H9 (cell line): Measurements from ENCODE around the gene POLH. TPM values are rescaled to one million over a fixed set of nuclear protein-coding genes. Genes with fewer than 3 reads are reported as not detected.

Source experiments
- DNase-seq: peaks from one replicate; pipeline ENCODE4 v3.0.0-alpha.2; 2017
- H2AFZ ChIP-seq: one replicate; pipeline ENCODE4 v1.6.1; 2013; ENCODE audit warnings: mild to moderate bottlenecking, low read length, control low read depth, moderate library complexity
- H2AK5ac ChIP-seq: 2 replicates; pipeline ENCODE4 v1.6.1; 2013; ENCODE audit warnings: low read length, control low read depth, mixed read lengths; ENCODE audit not compliant: insufficient read length
- H2BK120ac ChIP-seq: one replicate; pipeline ENCODE4 v1.6.1; 2013; ENCODE audit warnings: low read depth, mild to moderate bottlenecking, low read length, control low read depth, inconsistent platforms; ENCODE audit not compliant: poor library complexity, severe bottlenecking
- H2BK12ac ChIP-seq: 2 replicates; pipeline ENCODE4 v1.6.1; 2013; ENCODE audit warnings: low read length, control low read depth, mixed read lengths, low read depth; ENCODE audit not compliant: insufficient read length
- H2BK15ac ChIP-seq: 2 replicates; pipeline ENCODE4 v1.6.1; 2013; ENCODE audit warnings: low read depth, low read length, control low read depth
- H2BK20ac ChIP-seq: one replicate; pipeline ENCODE4 v1.6.1; 2013; ENCODE audit warnings: low read depth, mild to moderate bottlenecking, low read length, control low read depth, inconsistent platforms; ENCODE audit not compliant: poor library complexity, severe bottlenecking
- H2BK5ac ChIP-seq: 2 replicates; pipeline ENCODE4 v1.6.1; 2013; ENCODE audit warnings: low read length, control low read depth, mixed read lengths; ENCODE audit not compliant: insufficient read length
- H3K14ac ChIP-seq: 2 replicates; pipeline ENCODE4 v1.6.1; 2013; ENCODE audit warnings: low read length, control low read depth; ENCODE audit not compliant: insufficient read depth
- H3K18ac ChIP-seq: 2 replicates; pipeline ENCODE4 v1.6.1; 2013; ENCODE audit warnings: low read depth, mild to moderate bottlenecking, mixed read lengths, low read length, control low read depth; ENCODE audit not compliant: insufficient read length
- H3K23ac ChIP-seq: 2 replicates; pipeline ENCODE4 v1.6.1; 2013; ENCODE audit warnings: low read length, control low read depth, mixed read lengths, low read depth; ENCODE audit not compliant: insufficient read length
- H3K23me2 ChIP-seq: 2 replicates; pipeline ENCODE4 v1.6.1; 2013; ENCODE audit warnings: low read depth, mild to moderate bottlenecking, mixed read lengths, low read length, control low read depth; ENCODE audit not compliant: insufficient read length, poor library complexity, severe bottlenecking
- H3K27ac ChIP-seq: 2 replicates; pipeline ENCODE4 v1.5.1; 2013; ENCODE audit warnings: low read length, control low read depth, mixed read lengths, low read depth; ENCODE audit not compliant: insufficient read length
- H3K27me3 ChIP-seq: 2 replicates; pipeline ENCODE4 v1.6.1; 2013; ENCODE audit warnings: low read length, control low read depth, inconsistent platforms; ENCODE audit not compliant: insufficient read depth
- H3K4ac ChIP-seq: 2 replicates; pipeline ENCODE4 v1.6.1; 2013; ENCODE audit warnings: low read depth, mild to moderate bottlenecking, control low read depth, inconsistent platforms, low read length, moderate library complexity
- H3K4me1 ChIP-seq: 2 replicates; pipeline ENCODE4 v1.6.1; 2013; ENCODE audit warnings: low read length, control low read depth, inconsistent platforms; ENCODE audit not compliant: insufficient read depth
- H3K4me2 ChIP-seq: 2 replicates; pipeline ENCODE4 v1.6.1; 2013; ENCODE audit warnings: low read length, control low read depth, mixed read lengths; ENCODE audit not compliant: insufficient read length, insufficient read depth
- H3K56ac ChIP-seq: 2 replicates; pipeline ENCODE4 v1.6.1; 2013; ENCODE audit warnings: low read depth, mild to moderate bottlenecking, mixed read lengths, low read length, control low read depth; ENCODE audit not compliant: insufficient read length
- H3K79me1 ChIP-seq: 2 replicates; pipeline ENCODE4 v1.6.1; 2013; ENCODE audit warnings: low read depth, mild to moderate bottlenecking, moderate library complexity, low read length, control low read depth, inconsistent platforms; ENCODE audit not compliant: insufficient read depth, poor library complexity, severe bottlenecking
- H3K79me2 ChIP-seq: 2 replicates; pipeline ENCODE4 v1.6.1; 2013; ENCODE audit warnings: low read length, control low read depth, inconsistent platforms; ENCODE audit not compliant: insufficient read depth
- H3K9ac ChIP-seq: 2 replicates; pipeline ENCODE4 v1.6.1; 2013; ENCODE audit warnings: low read length, control low read depth, mixed read lengths; ENCODE audit not compliant: insufficient read length; ENCODE audit errors: extremely low read depth
- H3K9me3 ChIP-seq: one replicate; pipeline ENCODE4 v1.6.1; 2013; ENCODE audit warnings: low read depth, low read length, inconsistent platforms; ENCODE audit not compliant: control insufficient read depth
- H3T11ph ChIP-seq: one replicate; pipeline ENCODE4 v1.6.1; 2013; ENCODE audit warnings: mild to moderate bottlenecking, low read length, control low read depth, inconsistent platforms
- H4K20me1 ChIP-seq: one replicate; pipeline ENCODE4 v1.6.1; 2013; ENCODE audit not compliant: control insufficient read depth, insufficient read length, insufficient read depth
- H4K5ac ChIP-seq: 2 replicates; pipeline ENCODE4 v1.6.1; 2013; ENCODE audit warnings: low read depth, mild to moderate bottlenecking, mixed read lengths, low read length, control low read depth; ENCODE audit not compliant: insufficient read length
- H4K8ac ChIP-seq: replicated peaks from 2 replicates; pipeline ENCODE4 v1.6.1; 2013; ENCODE audit warnings: low read length, control low read depth, mixed read lengths, low read depth; ENCODE audit not compliant: insufficient read length
- H4K91ac ChIP-seq: 2 replicates; pipeline ENCODE4 v1.6.1; 2013; ENCODE audit warnings: low read depth, mild to moderate bottlenecking, moderate library complexity, mixed read lengths, low read length, control low read depth; ENCODE audit not compliant: insufficient read length
- H3K27ac Mint-ChIP-seq, 3 experiments: 2 replicates in 2 of 3; 3 replicates in 1 of 3; pipeline ENCODE4 v1.8.0; 2020 to 2021; ENCODE audit warnings: mixed read lengths in 3 of 3, mild to moderate bottlenecking in 1 of 3, moderate library complexity in 1 of 3
- H3K27me3 Mint-ChIP-seq: 2 replicates; pipeline ENCODE4 v1.8.0; 2021; ENCODE audit warnings: low read depth, mild to moderate bottlenecking, moderate library complexity, mixed read lengths
- H3K36me3 Mint-ChIP-seq, 3 experiments: 2 replicates in 2 of 3; 3 replicates in 1 of 3; pipeline ENCODE4 v1.8.0; 2020 to 2021; ENCODE audit warnings: low read depth in 3 of 3, mixed read lengths in 3 of 3; ENCODE audit not compliant: insufficient read depth in 1 of 3
- H3K4me1 Mint-ChIP-seq, 2 experiments: 2 replicates each; pipeline ENCODE4 v1.8.0; 2020; ENCODE audit warnings: mixed read lengths in 2 of 2
- H3K4me3 Mint-ChIP-seq, 2 experiments: 2 replicates in 1 of 2; 3 replicates in 1 of 2; pipeline ENCODE4 v1.8.0; 2020 to 2021; ENCODE audit warnings: mild to moderate bottlenecking in 2 of 2, mixed read lengths in 2 of 2, moderate library complexity in 1 of 2
- H3K9me3 Mint-ChIP-seq, 2 experiments: 2 replicates in 1 of 2; 3 replicates in 1 of 2; pipeline ENCODE4 v1.8.0; 2020; ENCODE audit warnings: mild to moderate bottlenecking in 2 of 2, mixed read lengths in 2 of 2, moderate library complexity in 1 of 2
- WGBS: extraction: QIAGEN DNeasy Blood & Tissue Kit; methylation state at CpG from one replicate; pipeline ENCODE4 v1.1.7; 2013; ENCODE audit warnings: missing lambda C conversion rate, low lambda C conversion rate, mixed read lengths; ENCODE audit not compliant: insufficient read length; ENCODE audit errors: extremely low coverage; 5-methylcytosine and 5-hydroxymethylcytosine counted together
- total RNA-seq: library from RNA; stranded (reverse); gene quantifications from 2 replicates; pipeline ENCODE4 v1.2.1, GENCODE V29; 2021
- TF ChIP-seq, protein P1 (sequence below): fragments of 200-600 bp; sonication (generic); conservative IDR thresholded peaks from 3 replicates; pipeline ENCODE4 v1.8.0; 2021; ENCODE audit warnings: antibody characterized with exemption, mild to moderate bottlenecking

Gene POLH
- total RNA-seq, 1 experiment from 2014 or later = 12.6 TPM

DNA sequence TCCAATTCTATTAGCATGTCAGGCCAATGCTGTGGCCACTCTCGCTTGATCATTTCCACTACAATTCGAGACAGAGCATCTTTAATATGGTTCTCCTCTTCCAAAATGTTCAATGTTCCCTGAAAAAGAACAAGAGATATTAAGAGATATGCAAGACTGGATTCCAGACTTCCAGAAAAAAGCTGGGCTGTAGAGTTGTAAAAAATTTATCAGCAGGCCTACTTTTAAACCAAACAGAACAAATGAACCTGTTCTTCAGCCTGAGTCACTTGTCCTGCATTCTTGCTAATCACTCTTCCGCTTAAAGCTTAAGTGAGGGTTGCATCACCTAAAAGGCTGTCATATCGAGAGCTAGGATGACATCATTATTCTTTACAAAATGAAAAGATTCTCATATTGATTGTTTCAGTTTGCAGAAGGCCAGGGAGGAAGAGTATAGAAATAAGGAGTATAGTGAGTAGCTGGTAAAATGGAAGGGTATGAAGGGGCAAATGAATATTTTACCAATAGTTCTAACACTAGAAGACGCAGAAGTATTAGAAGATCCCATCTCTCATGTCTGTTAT, 5.0 kb upstream of the POLH start:
- no peak overlapping the region for H4K8ac ChIP-seq
- no peaks in the 10 kb centered on the region for H3K4me1 ChIP-seq
- H3K23me2 ChIP-seq = peaks cover 7% of the 10 kb centered on the region
- H3K36me3 Mint-ChIP-seq = peaks cover 24 to 71% (median 52%) of the 10 kb centered on the region in 3 experiments; a peak in 6 of 7 replicates
- no peak overlapping the region for H3K23ac ChIP-seq
- H3K27ac ChIP-seq = no peak overlapping the region
- no peak overlapping the region for H2BK5ac ChIP-seq
- no peaks in the 10 kb centered on the region for H3K9me3 ChIP-seq
- peak overlapping the region in 1 of 3 experiments; percentile 54; a peak in 1 of 7 replicates for H3K27ac Mint-ChIP-seq
- no peak overlapping the region for H3K4me2 ChIP-seq
- H3K4me3 Mint-ChIP-seq = no peak overlapping the region
- H3K9ac ChIP-seq = no peak overlapping the region
- H2BK120ac ChIP-seq = no peak overlapping the region
- no peaks in the 10 kb centered on the region; a peak in 1 of 5 replicates for H3K9me3 Mint-ChIP-seq
- H3K14ac ChIP-seq = no peak overlapping the region
- no peak overlapping the region for H2BK15ac ChIP-seq
- no peak overlapping the region for H2AFZ ChIP-seq
- H3T11ph ChIP-seq = no peak overlapping the region
- TF ChIP-seq, protein P1, sequence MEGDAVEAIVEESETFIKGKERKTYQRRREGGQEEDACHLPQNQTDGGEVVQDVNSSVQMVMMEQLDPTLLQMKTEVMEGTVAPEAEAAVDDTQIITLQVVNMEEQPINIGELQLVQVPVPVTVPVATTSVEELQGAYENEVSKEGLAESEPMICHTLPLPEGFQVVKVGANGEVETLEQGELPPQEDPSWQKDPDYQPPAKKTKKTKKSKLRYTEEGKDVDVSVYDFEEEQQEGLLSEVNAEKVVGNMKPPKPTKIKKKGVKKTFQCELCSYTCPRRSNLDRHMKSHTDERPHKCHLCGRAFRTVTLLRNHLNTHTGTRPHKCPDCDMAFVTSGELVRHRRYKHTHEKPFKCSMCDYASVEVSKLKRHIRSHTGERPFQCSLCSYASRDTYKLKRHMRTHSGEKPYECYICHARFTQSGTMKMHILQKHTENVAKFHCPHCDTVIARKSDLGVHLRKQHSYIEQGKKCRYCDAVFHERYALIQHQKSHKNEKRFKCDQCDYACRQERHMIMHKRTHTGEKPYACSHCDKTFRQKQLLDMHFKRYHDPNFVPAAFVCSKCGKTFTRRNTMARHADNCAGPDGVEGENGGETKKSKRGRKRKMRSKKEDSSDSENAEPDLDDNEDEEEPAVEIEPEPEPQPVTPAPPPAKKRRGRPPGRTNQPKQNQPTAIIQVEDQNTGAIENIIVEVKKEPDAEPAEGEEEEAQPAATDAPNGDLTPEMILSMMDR = no peak
- H4K20me1 ChIP-seq = no peaks in the 10 kb centered on the region
- H3K79me1 ChIP-seq = peaks cover 4% of the 10 kb centered on the region
- no peak overlapping the region for H2BK20ac ChIP-seq
- no peaks in the 10 kb centered on the region for H3K27me3 Mint-ChIP-seq
- DNase-seq = no peak
- H3K56ac ChIP-seq = no peak overlapping the region
- H2BK12ac ChIP-seq = no peak overlapping the region
- H3K27me3 ChIP-seq = no peaks in the 10 kb centered on the region
- H3K4ac ChIP-seq = no peak overlapping the region
- no peak overlapping the region for H3K18ac ChIP-seq
- H2AK5ac ChIP-seq = no peak overlapping the region
- no peak overlapping the region for H4K91ac ChIP-seq
- no CpG with 5 or more reads among the region's 5 CpGs for WGBS
- H3K4me1 Mint-ChIP-seq = peaks cover 6 to 8% of the 10 kb centered on the region in 2 experiments
- H4K5ac ChIP-seq = no peak overlapping the region
- peaks cover 10% of the 10 kb centered on the region; the same call in 1 of the 2 replicates for H3K79me2 ChIP-seq
